WTC11 (cell line): ENCODE data around the gene C2orf92. TPM values are rescaled to one million over a fixed set of nuclear protein-coding genes. Genes with fewer than 3 reads are reported as not detected.

Experiments
- ATAC-seq: fragments of 200-7000 bp; cut with Tn5 transposase; 2 replicates; pipeline ENCODE4 v1.10.0; 2021; ENCODE audit warnings: mild to moderate bottlenecking, moderate library complexity
- CTCF ChIA-PET: fragments of 300-600 bp; sonication (Branson Sonifier 250); formaldehyde crosslinking; loops from one replicate; lab custom pipeline; 2021; ENCODE audit warnings: antibody characterized with exemption; lab: Charles Lee
- POLR2A ChIA-PET: fragments of 350-600 bp; sonication (Branson Sonifier 250); formaldehyde crosslinking; loops from one replicate; lab custom pipeline; 2021; ENCODE audit warnings: antibody characterized with exemption; lab: Charles Lee
- DNase-seq: peaks from one replicate; pipeline ENCODE4 v3.0.0; 2021; ENCODE audit warnings: low spot score
- H3K27ac Mint-ChIP-seq: 2 replicates; pipeline ENCODE4 v1.8.0; 2021; ENCODE audit warnings: mixed read lengths
- H3K27me3 Mint-ChIP-seq: 2 replicates; pipeline ENCODE4 v1.8.0; 2021; ENCODE audit warnings: low read depth, mild to moderate bottlenecking, moderate library complexity, mixed read lengths
- H3K36me3 Mint-ChIP-seq: 2 replicates; pipeline ENCODE4 v1.8.0; 2021; ENCODE audit warnings: mixed read lengths
- H3K4me1 Mint-ChIP-seq: 2 replicates; pipeline ENCODE4 v1.8.0; 2022; ENCODE audit warnings: mixed read lengths
- H3K4me3 Mint-ChIP-seq: 2 replicates; pipeline ENCODE4 v1.8.0; 2021; ENCODE audit warnings: mild to moderate bottlenecking, moderate library complexity, mixed read lengths
- H3K9me3 Mint-ChIP-seq: 2 replicates; pipeline ENCODE4 v1.8.0; 2021; ENCODE audit warnings: mixed read lengths
- ETV6 ChIP-seq: sonication (generic); formaldehyde crosslinking; IDR thresholded peaks from 2 replicates; pipeline ENCODE4 v1.8.1; 2022; ENCODE audit warnings: mild to moderate bottlenecking, missing genetic modification reagents
- FOXJ3 ChIP-seq: sonication (generic); formaldehyde crosslinking; IDR thresholded peaks from 2 replicates; pipeline ENCODE4 v1.9.0; 2021; ENCODE audit warnings: missing genetic modification reagents, mild to moderate bottlenecking, borderline replicate concordance
- GABPB1 ChIP-seq: sonication (generic); formaldehyde crosslinking; IDR thresholded peaks from 2 replicates; pipeline ENCODE4 v1.8.1; 2023; ENCODE audit warnings: mild to moderate bottlenecking, missing genetic modification reagents
- HMGA2 ChIP-seq: fragments of 250-450 bp; sonication (Bioruptor Pico); IDR thresholded peaks from 2 replicates; pipeline ENCODE4 v1.4.0; 2021; ENCODE audit warnings: mild to moderate bottlenecking, moderate library complexity
- IRF1 ChIP-seq: sonication (generic); formaldehyde crosslinking; IDR thresholded peaks from 2 replicates; pipeline ENCODE4 v1.8.0; 2023; ENCODE audit warnings: missing genetic modification reagents
- KAT7 ChIP-seq: sonication (generic); formaldehyde crosslinking; IDR thresholded peaks from 2 replicates; pipeline ENCODE4 v1.8.1; 2023; ENCODE audit warnings: missing genetic modification reagents, mild to moderate bottlenecking, borderline replicate concordance
- NFE2L1 ChIP-seq: sonication (generic); formaldehyde crosslinking; IDR thresholded peaks from 2 replicates; pipeline ENCODE4 v1.8.1; 2023; ENCODE audit warnings: missing genetic modification reagents
- RELA ChIP-seq: sonication (generic); formaldehyde crosslinking; IDR thresholded peaks from 2 replicates; pipeline ENCODE4 v1.8.1; 2022; ENCODE audit warnings: missing genetic modification reagents, mild to moderate bottlenecking, borderline replicate concordance
- RORB ChIP-seq: fragments of 250-450 bp; sonication (Bioruptor Pico); IDR thresholded peaks from 2 replicates; pipeline ENCODE4 v1.9.0; 2021; ENCODE audit warnings: mild to moderate bottlenecking
- SMAD3 ChIP-seq: sonication (generic); formaldehyde crosslinking; IDR thresholded peaks from 2 replicates; pipeline ENCODE4 v1.8.0; 2022; ENCODE audit warnings: missing genetic modification reagents, mild to moderate bottlenecking, borderline replicate concordance
- SOX15 ChIP-seq: fragments of 250-450 bp; sonication (Bioruptor Pico); IDR thresholded peaks from 2 replicates; pipeline ENCODE4 v1.9.0; 2021; ENCODE audit warnings: mild to moderate bottlenecking
- ZBTB21 ChIP-seq: sonication (generic); formaldehyde crosslinking; IDR thresholded peaks from 2 replicates; pipeline ENCODE4 v1.8.1; 2023; ENCODE audit warnings: mild to moderate bottlenecking, missing genetic modification reagents, borderline replicate concordance
- ZNF121 ChIP-seq: sonication (generic); formaldehyde crosslinking; IDR thresholded peaks from 2 replicates; pipeline ENCODE4 v1.8.0; 2023; ENCODE audit warnings: missing genetic modification reagents
- ZNF138 ChIP-seq: sonication (generic); formaldehyde crosslinking; conservative IDR thresholded peaks from 2 replicates; pipeline ENCODE4 v1.8.1; 2022; ENCODE audit warnings: mild to moderate bottlenecking, moderate library complexity, missing genetic modification reagents
- ZNF232 ChIP-seq: sonication (generic); formaldehyde crosslinking; IDR thresholded peaks from 2 replicates; pipeline ENCODE4 v1.8.0; 2022; ENCODE audit warnings: mild to moderate bottlenecking, missing genetic modification reagents
- total RNA-seq: library from RNA; stranded (reverse); gene quantifications from 3 replicates; pipeline ENCODE4 v1.2.3, GENCODE V29; 2021
- TF ChIP-seq, protein P1 (sequence below): sonication (generic); formaldehyde crosslinking; IDR thresholded peaks from 2 replicates; pipeline ENCODE4 v1.8.1; 2022; ENCODE audit warnings: mild to moderate bottlenecking, moderate library complexity, missing genetic modification reagents
- TF ChIP-seq, protein P2 (sequence below): sonication (generic); formaldehyde crosslinking; IDR thresholded peaks from 2 replicates; pipeline ENCODE4 v1.8.0; 2023; ENCODE audit warnings: mild to moderate bottlenecking, missing genetic modification reagents
- TF ChIP-seq, protein P3 (sequence below): fragments of 250-450 bp; sonication (Bioruptor Pico); IDR thresholded peaks from 2 replicates; pipeline ENCODE4 v1.8.0; 2021; ENCODE audit warnings: mild to moderate bottlenecking
- TF ChIP-seq, protein P4 (sequence below): sonication (generic); formaldehyde crosslinking; IDR thresholded peaks from 2 replicates; pipeline ENCODE4 v1.8.0; 2022; ENCODE audit warnings: missing genetic modification reagents
- TF ChIP-seq, protein P5 (sequence below): sonication (generic); formaldehyde crosslinking; IDR thresholded peaks from 2 replicates; pipeline ENCODE4 v1.8.0; 2022; ENCODE audit warnings: mild to moderate bottlenecking, missing genetic modification reagents

C2orf92 gene
- total RNA-seq, 1 experiment from 2014 or later = 5.2 TPM

GRCh38 chr2:97645695-97646629, 23.6 kb upstream of the C2orf92 start, which contains the start of gene COX5B (continued):
- no peak for TF ChIP-seq NFE2L1 (CRISPR knock-in tag)
- peak; percentile 88; the same call in 1 of the 2 replicates for TF ChIP-seq ETV6 (CRISPR knock-in tag)
- TF ChIP-seq ZNF121 (CRISPR knock-in tag) = no peak

- Mint-ChIP-seq H3K36me3 (peaks cover 32% of the 10 kb centered on the region), H3K9me3 (no peaks in the 10 kb centered on the region), H3K4me3 (peak overlapping the region; percentile 98), H3K27ac (peak overlapping the region; percentile 78), H3K27me3 (no peaks in the 10 kb centered on the region), H3K4me1 (peaks cover 5% of the 10 kb centered on the region)
- POLR2A ChIA-PET = interaction anchor here (1.2 to 2.6 kb wide), 3 partner anchors 14 to 57 kb away, joined by 4 to 23 read pairs (median 13); partner anchors contain the start of genes ACTR1B and ANKRD36B
- TF ChIP-seq, protein P1, sequence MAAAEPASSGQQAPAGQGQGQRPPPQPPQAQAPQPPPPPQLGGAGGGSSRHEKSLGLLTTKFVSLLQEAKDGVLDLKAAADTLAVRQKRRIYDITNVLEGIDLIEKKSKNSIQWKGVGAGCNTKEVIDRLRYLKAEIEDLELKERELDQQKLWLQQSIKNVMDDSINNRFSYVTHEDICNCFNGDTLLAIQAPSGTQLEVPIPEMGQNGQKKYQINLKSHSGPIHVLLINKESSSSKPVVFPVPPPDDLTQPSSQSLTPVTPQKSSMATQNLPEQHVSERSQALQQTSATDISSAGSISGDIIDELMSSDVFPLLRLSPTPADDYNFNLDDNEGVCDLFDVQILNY (CRISPR knock-in tag) = no peak
- TF ChIP-seq, protein P2, sequence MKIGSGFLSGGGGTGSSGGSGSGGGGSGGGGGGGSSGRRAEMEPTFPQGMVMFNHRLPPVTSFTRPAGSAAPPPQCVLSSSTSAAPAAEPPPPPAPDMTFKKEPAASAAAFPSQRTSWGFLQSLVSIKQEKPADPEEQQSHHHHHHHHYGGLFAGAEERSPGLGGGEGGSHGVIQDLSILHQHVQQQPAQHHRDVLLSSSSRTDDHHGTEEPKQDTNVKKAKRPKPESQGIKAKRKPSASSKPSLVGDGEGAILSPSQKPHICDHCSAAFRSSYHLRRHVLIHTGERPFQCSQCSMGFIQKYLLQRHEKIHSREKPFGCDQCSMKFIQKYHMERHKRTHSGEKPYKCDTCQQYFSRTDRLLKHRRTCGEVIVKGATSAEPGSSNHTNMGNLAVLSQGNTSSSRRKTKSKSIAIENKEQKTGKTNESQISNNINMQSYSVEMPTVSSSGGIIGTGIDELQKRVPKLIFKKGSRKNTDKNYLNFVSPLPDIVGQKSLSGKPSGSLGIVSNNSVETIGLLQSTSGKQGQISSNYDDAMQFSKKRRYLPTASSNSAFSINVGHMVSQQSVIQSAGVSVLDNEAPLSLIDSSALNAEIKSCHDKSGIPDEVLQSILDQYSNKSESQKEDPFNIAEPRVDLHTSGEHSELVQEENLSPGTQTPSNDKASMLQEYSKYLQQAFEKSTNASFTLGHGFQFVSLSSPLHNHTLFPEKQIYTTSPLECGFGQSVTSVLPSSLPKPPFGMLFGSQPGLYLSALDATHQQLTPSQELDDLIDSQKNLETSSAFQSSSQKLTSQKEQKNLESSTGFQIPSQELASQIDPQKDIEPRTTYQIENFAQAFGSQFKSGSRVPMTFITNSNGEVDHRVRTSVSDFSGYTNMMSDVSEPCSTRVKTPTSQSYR = no peak
- DNase-seq = no peak
- CTCF ChIA-PET = interaction anchor here (1.4 to 2.0 kb wide), 3 partner anchors 14 to 53 kb away, joined by 4 to 32 read pairs (median 7); partner anchors contain the start of gene ACTR1B
- ATAC-seq = no peak
These were observed 22.5 kb upstream of the C2orf92 start for GRCh38 chr2:97646977-97647376.

GRCh38 chr2:97651114-97651513, 18.4 kb upstream of the C2orf92 start:
- no peak for ATAC-seq
- Mint-ChIP-seq H3K36me3 (peaks cover 58% of the 10 kb centered on the region), H3K27ac (no peak overlapping the region), H3K9me3 (peaks cover 22% of the 10 kb centered on the region), H3K4me1 (peaks cover 5% of the 10 kb centered on the region), H3K27me3 (no peaks in the 10 kb centered on the region), H3K4me3 (no peak overlapping the region)
- ChIA-PET CTCF (interaction anchor here (1.0 to 3.0 kb wide), 8 partner anchors 10 to 61 kb away, joined by 3 to 13 read pairs (median 4); partner anchors contain the start of gene ACTR1B), POLR2A (interaction anchor here (1.0 kb wide), 1 partner anchor 10 kb away, joined by 3 read pairs; no protein-coding TSS in a partner anchor)
- no peak for DNase-seq
- TF ChIP-seq GABPB1 (CRISPR knock-in tag) (no peak), ZBTB21 (no peak), ZNF138 (CRISPR knock-in tag) (no peak), SMAD3 (CRISPR knock-in tag) (no peak), RELA (CRISPR knock-in tag) (no peak), SOX15 (no peak), KAT7 (CRISPR knock-in tag) (no peak), FOXJ3 (no peak), NFE2L1 (CRISPR knock-in tag) (no peak), ZNF232 (CRISPR knock-in tag) (no peak), HMGA2 (CRISPR knock-in tag) (no peak), IRF1 (no peak), RORB (CRISPR knock-in tag) (no peak)
- TF ChIP-seq, protein P3, sequence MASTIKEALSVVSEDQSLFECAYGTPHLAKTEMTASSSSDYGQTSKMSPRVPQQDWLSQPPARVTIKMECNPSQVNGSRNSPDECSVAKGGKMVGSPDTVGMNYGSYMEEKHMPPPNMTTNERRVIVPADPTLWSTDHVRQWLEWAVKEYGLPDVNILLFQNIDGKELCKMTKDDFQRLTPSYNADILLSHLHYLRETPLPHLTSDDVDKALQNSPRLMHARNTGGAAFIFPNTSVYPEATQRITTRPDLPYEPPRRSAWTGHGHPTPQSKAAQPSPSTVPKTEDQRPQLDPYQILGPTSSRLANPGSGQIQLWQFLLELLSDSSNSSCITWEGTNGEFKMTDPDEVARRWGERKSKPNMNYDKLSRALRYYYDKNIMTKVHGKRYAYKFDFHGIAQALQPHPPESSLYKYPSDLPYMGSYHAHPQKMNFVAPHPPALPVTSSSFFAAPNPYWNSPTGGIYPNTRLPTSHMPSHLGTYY (CRISPR knock-in tag) = no peak
- TF ChIP-seq, protein P4, sequence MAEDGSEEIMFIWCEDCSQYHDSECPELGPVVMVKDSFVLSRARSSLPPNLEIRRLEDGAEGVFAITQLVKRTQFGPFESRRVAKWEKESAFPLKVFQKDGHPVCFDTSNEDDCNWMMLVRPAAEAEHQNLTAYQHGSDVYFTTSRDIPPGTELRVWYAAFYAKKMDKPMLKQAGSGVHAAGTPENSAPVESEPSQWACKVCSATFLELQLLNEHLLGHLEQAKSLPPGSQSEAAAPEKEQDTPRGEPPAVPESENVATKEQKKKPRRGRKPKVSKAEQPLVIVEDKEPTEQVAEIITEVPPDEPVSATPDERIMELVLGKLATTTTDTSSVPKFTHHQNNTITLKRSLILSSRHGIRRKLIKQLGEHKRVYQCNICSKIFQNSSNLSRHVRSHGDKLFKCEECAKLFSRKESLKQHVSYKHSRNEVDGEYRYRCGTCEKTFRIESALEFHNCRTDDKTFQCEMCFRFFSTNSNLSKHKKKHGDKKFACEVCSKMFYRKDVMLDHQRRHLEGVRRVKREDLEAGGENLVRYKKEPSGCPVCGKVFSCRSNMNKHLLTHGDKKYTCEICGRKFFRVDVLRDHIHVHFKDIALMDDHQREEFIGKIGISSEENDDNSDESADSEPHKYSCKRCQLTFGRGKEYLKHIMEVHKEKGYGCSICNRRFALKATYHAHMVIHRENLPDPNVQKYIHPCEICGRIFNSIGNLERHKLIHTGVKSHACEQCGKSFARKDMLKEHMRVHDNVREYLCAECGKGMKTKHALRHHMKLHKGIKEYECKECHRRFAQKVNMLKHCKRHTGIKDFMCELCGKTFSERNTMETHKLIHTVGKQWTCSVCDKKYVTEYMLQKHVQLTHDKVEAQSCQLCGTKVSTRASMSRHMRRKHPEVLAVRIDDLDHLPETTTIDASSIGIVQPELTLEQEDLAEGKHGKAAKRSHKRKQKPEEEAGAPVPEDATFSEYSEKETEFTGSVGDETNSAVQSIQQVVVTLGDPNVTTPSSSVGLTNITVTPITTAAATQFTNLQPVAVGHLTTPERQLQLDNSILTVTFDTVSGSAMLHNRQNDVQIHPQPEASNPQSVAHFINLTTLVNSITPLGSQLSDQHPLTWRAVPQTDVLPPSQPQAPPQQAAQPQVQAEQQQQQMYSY (CRISPR knock-in tag) = no peak
- TF ChIP-seq, protein P5, sequence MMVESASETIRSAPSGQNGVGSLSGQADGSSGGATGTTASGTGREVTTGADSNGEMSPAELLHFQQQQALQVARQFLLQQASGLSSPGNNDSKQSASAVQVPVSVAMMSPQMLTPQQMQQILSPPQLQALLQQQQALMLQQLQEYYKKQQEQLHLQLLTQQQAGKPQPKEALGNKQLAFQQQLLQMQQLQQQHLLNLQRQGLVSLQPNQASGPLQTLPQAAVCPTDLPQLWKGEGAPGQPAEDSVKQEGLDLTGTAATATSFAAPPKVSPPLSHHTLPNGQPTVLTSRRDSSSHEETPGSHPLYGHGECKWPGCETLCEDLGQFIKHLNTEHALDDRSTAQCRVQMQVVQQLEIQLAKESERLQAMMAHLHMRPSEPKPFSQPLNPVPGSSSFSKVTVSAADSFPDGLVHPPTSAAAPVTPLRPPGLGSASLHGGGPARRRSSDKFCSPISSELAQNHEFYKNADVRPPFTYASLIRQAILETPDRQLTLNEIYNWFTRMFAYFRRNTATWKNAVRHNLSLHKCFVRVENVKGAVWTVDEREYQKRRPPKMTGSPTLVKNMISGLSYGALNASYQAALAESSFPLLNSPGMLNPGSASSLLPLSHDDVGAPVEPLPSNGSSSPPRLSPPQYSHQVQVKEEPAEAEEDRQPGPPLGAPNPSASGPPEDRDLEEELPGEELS (CRISPR knock-in tag) = no peak
